PC-9 (cell line): ENCODE measurements around the gene UBE4B. TPM values are rescaled to one million over a fixed set of nuclear protein-coding genes. Genes with fewer than 3 reads are reported as not detected.

Experiments used
- BruUV-seq: library from RNA; stranded (reverse); fragments of 400-500 nt; replicated peaks from 2 replicates; lab custom pipeline; 2021; lab: Mats Ljungman, UMichigan
- CTCF ChIA-PET: fragments of 300-600 bp; sonication (Branson Sonifier 250); formaldehyde crosslinking; loops from one replicate; lab custom pipeline; 2022; ENCODE audit warnings: antibody characterized with exemption; lab: Charles Lee
- POLR2A ChIA-PET: fragments of 300-600 bp; sonication (Branson Sonifier 250); formaldehyde crosslinking; loops from one replicate; lab custom pipeline; 2022; ENCODE audit warnings: antibody characterized with exemption; ENCODE audit not compliant: unreplicated experiment; lab: Charles Lee
- DNase-seq, 2 experiments: peaks; one replicate each; pipeline versions ENCODE4 v3.0.0 to v3.0.0-alpha.2; 2015 to 2022; ENCODE audit warnings: mixed read lengths in 1 of 2
- H2AFZ ChIP-seq: fragments of 200-600 bp; sonication (generic); 2 replicates; pipeline ENCODE4 v1.8.1; 2017; ENCODE audit warnings: antibody characterized with exemption
- H3F3A ChIP-seq: fragments of 200-600 bp; sonication (generic); 2 replicates; pipeline ENCODE4 v1.8.1; 2017; ENCODE audit warnings: antibody characterized with exemption, mild to moderate bottlenecking, low read depth; ENCODE audit not compliant: insufficient read depth
- H3K27ac ChIP-seq: fragments of 200-600 bp; sonication (generic); 2 replicates; pipeline ENCODE4 v1.6.1; 2016; ENCODE audit warnings: mixed run types
- H3K27me3 ChIP-seq: fragments of 200-600 bp; sonication (generic); 2 replicates; pipeline ENCODE4 v1.6.1; 2016; ENCODE audit warnings: low read depth, mixed run types; ENCODE audit not compliant: insufficient read depth
- H3K36me3 ChIP-seq: fragments of 200-600 bp; sonication (generic); 2 replicates; pipeline ENCODE4 v1.6.1; 2016; ENCODE audit warnings: low read depth, mixed run types
- H3K4me1 ChIP-seq: fragments of 200-600 bp; sonication (generic); replicated peaks from 2 replicates; pipeline ENCODE4 v1.6.1; 2016; ENCODE audit warnings: mixed run types; ENCODE audit not compliant: insufficient read depth
- H3K4me2 ChIP-seq: fragments of 200-600 bp; sonication (generic); 2 replicates; pipeline ENCODE4 v1.6.1; 2017; ENCODE audit warnings: mixed run types
- H3K4me3 ChIP-seq: fragments of 200-600 bp; sonication (generic); 2 replicates; pipeline ENCODE4 v1.6.1; 2016; ENCODE audit warnings: mixed run types
- H3K79me2 ChIP-seq: fragments of 200-600 bp; sonication (generic); 2 replicates; pipeline ENCODE4 v1.6.1; 2017; ENCODE audit warnings: low read depth, mixed run types
- H3K9me2 ChIP-seq: fragments of 200-600 bp; sonication (generic); 2 replicates; pipeline ENCODE4 v1.8.1; 2017; ENCODE audit warnings: mild to moderate bottlenecking; ENCODE audit not compliant: insufficient read depth
- H3K9me3 ChIP-seq: fragments of 200-600 bp; sonication (generic); 2 replicates; pipeline ENCODE4 v1.8.1; 2016; ENCODE audit warnings: low read depth; ENCODE audit not compliant: insufficient read depth
- H4K20me1 ChIP-seq: fragments of 200-600 bp; sonication (generic); 2 replicates; pipeline ENCODE4 v1.8.1; 2017; ENCODE audit not compliant: insufficient read depth
- EZH2 ChIP-seq: fragments of 200-600 bp; sonication (generic); IDR thresholded peaks from 2 replicates; pipeline ENCODE4 v1.8.0; 2017; ENCODE audit warnings: antibody characterized with exemption, low read depth
- intact Hi-C: fragments of 100-400 bp; cut with micrococcal nuclease; formaldehyde crosslinking; loops from one replicate; pipeline ENCODE4 v1.10.0; 2022; ENCODE audit not compliant: unreplicated experiment
- total RNA-seq: library from RNA; stranded (reverse); gene quantifications from 2 replicates; pipeline ENCODE4 v1.2.3, GENCODE V29; 2021
- TF ChIP-seq, protein P1 (sequence below): fragments of 200-600 bp; sonication (generic); conservative IDR thresholded peaks from 2 replicates; pipeline ENCODE4 v1.6.1; 2017; ENCODE audit warnings: mixed run types, antibody characterized with exemption, mild to moderate bottlenecking, moderate library complexity

UBE4B gene
- total RNA-seq, 1 experiment from 2014 or later = 59.1 TPM

DNA sequence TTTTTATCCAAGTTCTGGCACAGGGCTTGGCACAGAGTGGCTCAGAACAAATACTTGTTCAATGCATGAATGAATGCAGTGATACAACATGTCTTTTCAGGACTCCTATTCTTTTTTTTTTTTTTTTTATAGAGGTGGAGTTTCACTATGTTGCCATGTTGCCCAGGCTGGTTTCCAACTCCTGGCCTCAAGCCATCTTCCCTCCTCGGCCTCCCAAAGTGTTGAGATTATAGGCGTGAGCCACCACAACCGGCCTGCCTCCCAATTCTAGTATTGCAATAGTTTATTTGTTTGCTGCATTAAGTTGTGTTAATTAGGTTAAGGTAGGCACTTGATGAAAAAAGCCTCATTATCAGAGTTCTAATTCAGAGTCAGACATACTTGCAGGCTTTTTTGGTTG lies 17.9 kb downstream of the UBE4B start:
- DNase-seq = no peak
- no peaks in the 10 kb centered on the region for H3K27me3 ChIP-seq
- peaks cover 33% of the 10 kb centered on the region for H3K79me2 ChIP-seq
- POLR2A ChIA-PET = no interaction called here
- H3K9me2 ChIP-seq = no peaks in the 10 kb centered on the region
- H2AFZ ChIP-seq = no peak overlapping the region
- no peak overlapping the region for H3K4me2 ChIP-seq
- H3K36me3 ChIP-seq = no peaks in the 10 kb centered on the region
- no peaks in the 10 kb centered on the region for H3F3A ChIP-seq
- H3K9me3 ChIP-seq = no peaks in the 10 kb centered on the region
- H3K27ac ChIP-seq = no peak overlapping the region
- TF ChIP-seq, protein P1, sequence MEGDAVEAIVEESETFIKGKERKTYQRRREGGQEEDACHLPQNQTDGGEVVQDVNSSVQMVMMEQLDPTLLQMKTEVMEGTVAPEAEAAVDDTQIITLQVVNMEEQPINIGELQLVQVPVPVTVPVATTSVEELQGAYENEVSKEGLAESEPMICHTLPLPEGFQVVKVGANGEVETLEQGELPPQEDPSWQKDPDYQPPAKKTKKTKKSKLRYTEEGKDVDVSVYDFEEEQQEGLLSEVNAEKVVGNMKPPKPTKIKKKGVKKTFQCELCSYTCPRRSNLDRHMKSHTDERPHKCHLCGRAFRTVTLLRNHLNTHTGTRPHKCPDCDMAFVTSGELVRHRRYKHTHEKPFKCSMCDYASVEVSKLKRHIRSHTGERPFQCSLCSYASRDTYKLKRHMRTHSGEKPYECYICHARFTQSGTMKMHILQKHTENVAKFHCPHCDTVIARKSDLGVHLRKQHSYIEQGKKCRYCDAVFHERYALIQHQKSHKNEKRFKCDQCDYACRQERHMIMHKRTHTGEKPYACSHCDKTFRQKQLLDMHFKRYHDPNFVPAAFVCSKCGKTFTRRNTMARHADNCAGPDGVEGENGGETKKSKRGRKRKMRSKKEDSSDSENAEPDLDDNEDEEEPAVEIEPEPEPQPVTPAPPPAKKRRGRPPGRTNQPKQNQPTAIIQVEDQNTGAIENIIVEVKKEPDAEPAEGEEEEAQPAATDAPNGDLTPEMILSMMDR = no peak
- no peak for TF ChIP-seq EZH2
- no peaks in the 10 kb centered on the region for H4K20me1 ChIP-seq
- H3K4me1 ChIP-seq = no peaks in the 10 kb centered on the region
- H3K4me3 ChIP-seq = no peak overlapping the region
- CTCF ChIA-PET = no interaction called here
- intact Hi-C loops = no loop called here
- no TSS peak for BruUV-seq

- Histone ChIP-seq H3K79me2 (peaks cover 31% of the 10 kb centered on the region), H3K9me3 (no peaks in the 10 kb centered on the region), H3K4me2 (no peak overlapping the region), H3K9me2 (no peaks in the 10 kb centered on the region), H3K4me3 (no peak overlapping the region), H2AFZ (no peak overlapping the region), H4K20me1 (no peaks in the 10 kb centered on the region; the same call in 1 of the 2 replicates), H3K4me1 (peaks cover 5% of the 10 kb centered on the region), H3K27ac (no peak overlapping the region), H3K27me3 (no peaks in the 10 kb centered on the region), H3K36me3 (no peaks in the 10 kb centered on the region), H3F3A (no peaks in the 10 kb centered on the region)
- no peak for DNase-seq
- ChIA-PET CTCF (no interaction called here), POLR2A (no interaction called here)
- TF ChIP-seq, protein P1 = no peak
- no peak for TF ChIP-seq EZH2
- BruUV-seq = no TSS peak
- intact Hi-C loops = no loop called here
Observed at GRCh38 chr1:10051656-10052055, 18.9 kb downstream of the UBE4B start.

- no peaks in the 10 kb centered on the region for H3K36me3 ChIP-seq
- peaks cover 28% of the 10 kb centered on the region for H3K79me2 ChIP-seq
- DNase-seq = no peak
- H4K20me1 ChIP-seq = no peaks in the 10 kb centered on the region; the same call in 1 of the 2 replicates
- H3K27ac ChIP-seq = no peak overlapping the region
- ChIA-PET POLR2A (no interaction called here), CTCF (no interaction called here)
- no TSS peak for BruUV-seq
- H2AFZ ChIP-seq = no peak overlapping the region
- H3K4me3 ChIP-seq = no peak overlapping the region
- H3K9me2 ChIP-seq = no peaks in the 10 kb centered on the region
- H3K4me1 ChIP-seq = peaks cover 5% of the 10 kb centered on the region
- H3K4me2 ChIP-seq = no peak overlapping the region
- intact Hi-C loops = no loop called here
- H3F3A ChIP-seq = no peaks in the 10 kb centered on the region
- TF ChIP-seq EZH2 = no peak
- TF ChIP-seq, protein P1 = no peak
- H3K9me3 ChIP-seq = no peaks in the 10 kb centered on the region
- no peaks in the 10 kb centered on the region for H3K27me3 ChIP-seq
Observed at GRCh38 chr1:10052347-10052746, 19.6 kb downstream of the UBE4B start.
